HL-60/S4 treated with phorbol 12-myristate 13-acetate at 8.2 ng/mL for 4 days and 3 days (cell line): ENCODE measurements around the gene POLR3A.
"Not testable (repeated sequence)": the region's sequence is repeated elsewhere in the genome, so short reads cannot be mapped to it uniquely, and the experiment has no call there.

ENCODE experiments used
- in situ Hi-C: fragments of 300-500 bp; cut with MboI; formaldehyde crosslinking; loops from 2 replicates; pipeline ENCODE4 v1.15.0; 2022; ENCODE audit warnings: low sequenced_read_pairs

The POLR3A gene

DNA sequence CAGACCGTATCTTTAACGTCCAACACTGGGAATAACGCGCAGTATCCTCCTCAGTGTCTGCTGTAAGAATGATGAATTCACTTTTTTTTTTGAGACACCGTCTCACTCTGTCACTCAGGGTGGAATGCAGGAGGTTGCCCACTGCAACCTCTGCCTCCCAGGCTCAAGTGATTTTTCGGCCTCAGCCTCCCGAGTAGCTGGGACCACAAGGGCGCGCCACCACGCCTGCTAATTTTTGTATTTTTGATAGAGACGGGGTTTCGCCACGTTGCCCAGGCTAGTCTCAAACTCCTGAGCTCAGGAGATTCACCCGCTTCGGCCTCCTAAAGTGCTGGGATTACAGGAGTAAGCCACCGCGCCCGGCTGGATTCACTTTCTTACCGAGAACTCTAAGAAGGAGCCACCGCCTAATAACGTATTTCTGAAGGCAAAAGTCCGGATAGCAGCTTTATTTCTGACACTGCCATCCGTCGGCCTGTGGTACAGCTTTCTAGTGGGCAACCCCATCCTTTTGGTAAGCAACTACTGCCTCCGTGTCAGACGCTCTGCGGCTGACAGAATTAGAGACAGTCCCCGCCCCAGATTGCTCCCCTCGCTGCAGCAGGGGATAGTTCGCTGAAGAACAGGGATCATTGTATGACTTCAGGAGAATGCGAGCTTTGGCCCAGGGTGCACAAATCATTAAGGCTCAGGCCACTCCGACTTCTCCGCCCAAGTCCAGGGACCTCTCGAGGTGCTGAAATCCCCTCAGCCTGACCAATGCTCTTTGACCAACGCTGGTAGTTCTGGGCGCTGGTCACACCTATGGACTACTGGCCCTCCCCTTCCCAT is 662 bp downstream of the POLR3A start:
- in situ Hi-C loops, result loop anchor here (25.0 kb wide), 1 partner anchor 1184 kb away; no protein-coding TSS in a partner anchor

DNA sequence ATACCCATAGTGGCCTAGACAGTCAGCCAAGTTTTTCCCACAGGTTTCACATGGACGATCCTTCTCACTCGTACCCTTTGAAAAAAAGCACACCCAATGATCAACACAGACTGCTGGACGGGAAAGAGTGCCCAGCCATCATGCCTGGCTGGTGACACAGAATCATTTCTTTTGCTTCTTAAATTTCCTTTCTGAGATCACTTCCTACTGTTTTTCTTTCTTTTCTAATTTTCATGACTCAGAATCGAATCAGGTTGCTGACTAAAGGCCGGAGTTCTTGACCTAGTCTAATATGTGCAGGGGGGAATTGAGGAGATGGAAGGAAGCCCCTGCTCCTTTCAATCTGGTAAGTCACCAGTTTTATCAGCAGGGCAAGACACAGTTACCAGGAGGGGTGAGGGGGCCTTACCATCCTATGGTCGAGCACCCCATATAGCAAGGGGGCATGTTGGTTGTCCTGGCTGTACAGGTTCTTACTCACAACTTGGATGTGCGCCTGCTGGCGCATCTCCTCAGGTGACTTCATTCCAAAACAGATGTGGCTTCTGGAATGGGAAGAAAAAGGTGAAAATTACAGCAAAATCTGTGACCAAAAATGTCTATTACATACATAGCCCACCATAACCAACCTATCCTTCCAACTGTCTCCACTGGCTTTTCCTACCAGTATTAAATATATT is 3.5 kb downstream of the POLR3A start:
- in situ Hi-C loops, result loop anchor here (25.0 kb wide), 1 partner anchor 1186 kb away; no protein-coding TSS in a partner anchor

DNA sequence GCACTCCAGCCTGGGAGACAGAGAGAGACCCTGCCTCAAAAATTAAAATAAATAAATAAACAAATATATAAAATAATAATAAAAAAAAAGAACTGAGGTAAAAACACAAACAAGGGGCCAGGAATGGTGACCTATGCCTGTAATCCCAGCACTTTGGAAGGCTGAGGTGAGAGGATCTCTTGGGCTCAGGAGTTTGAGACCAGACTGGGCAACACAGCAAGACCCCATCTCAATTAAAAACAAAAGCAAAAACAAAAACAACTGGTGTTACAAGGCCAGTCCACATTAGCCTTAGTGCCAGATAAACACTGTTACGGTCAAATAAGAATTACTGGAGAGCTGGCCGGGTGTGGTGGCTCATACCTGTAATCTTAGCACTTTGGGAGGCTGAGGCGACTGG is 5.6 kb downstream of the POLR3A start:
- in situ Hi-C loops, result no loop called here

DNA sequence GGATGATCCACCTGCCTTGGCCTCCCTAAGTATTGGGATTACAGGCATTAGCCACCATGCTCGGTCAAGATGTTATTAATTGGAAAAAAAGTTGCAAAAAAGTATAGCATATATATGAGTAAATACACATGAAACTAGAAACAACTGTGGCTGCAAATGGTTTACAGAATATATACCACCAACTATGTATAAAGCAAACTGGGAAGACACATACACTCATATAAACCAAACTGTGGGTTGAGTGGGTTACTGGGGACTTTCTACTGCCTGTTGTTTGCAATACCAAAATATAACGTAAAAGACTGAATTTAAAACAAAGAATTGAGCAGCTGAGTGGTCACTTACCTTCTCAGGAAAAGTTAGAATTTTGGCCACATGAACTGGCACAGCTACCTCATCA is 8.1 kb downstream of the POLR3A start:
- in situ Hi-C loops, result no loop called here

DNA sequence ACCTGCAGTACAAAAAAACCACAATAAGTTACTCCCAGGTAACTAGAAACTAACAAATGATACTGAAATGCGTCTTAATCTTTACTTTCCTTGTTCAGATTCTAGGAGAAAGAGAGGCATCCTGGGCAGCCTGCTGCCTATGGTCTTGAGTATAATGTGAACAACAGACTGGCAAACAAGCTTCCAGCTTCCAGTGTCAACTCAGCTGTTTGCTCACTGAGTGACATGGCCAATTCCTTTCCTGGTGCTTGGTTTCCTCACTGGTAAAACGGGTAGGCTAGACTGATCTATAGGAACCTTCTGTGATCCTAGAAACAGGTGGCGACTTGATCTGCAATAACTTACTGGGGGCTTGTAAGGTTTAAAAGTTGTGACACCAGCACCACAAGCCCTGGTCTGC is 10.1 kb downstream of the POLR3A start:
- in situ Hi-C loops, result no loop called here

DNA sequence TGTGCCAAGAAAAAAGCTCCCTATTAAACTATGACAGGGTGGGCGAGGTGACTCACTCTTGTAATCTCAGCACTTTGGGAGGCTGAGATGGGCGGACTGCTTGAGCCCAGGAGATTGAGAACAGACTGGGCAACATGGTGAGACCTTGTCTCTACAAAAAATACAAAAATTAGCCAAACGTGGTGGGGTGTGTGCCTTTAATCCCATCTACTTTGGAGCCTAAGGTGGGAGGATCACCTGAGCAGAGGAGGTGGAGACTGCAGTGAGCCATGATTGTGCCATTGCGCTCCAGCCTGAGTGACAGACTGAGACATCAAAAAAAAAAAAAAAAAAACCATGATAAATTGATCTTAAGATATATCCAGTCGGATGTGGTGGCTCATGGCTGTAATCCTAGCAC is 11.5 kb downstream of the POLR3A start:
- in situ Hi-C loops, result no loop called here

DNA sequence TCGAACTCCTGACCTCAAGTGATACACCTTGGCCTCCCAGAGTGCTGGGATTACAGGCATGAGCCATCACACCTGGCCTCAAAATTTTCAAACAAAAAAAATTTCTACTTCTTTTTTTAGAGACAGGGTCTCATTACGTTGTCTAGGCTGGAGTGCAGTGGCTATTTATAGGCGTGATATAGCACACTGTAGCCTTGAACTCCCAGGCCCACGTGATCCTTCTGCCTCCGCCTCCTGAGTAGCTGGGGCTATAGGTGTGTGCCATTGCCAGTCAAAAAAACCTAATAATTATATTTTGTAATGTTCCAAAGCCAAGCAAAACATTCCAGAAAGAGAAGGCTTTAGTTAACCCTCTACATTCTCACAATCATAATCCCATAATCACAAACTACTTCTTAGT is 13.8 kb downstream of the POLR3A start:
- in situ Hi-C loops, result no loop called here

DNA sequence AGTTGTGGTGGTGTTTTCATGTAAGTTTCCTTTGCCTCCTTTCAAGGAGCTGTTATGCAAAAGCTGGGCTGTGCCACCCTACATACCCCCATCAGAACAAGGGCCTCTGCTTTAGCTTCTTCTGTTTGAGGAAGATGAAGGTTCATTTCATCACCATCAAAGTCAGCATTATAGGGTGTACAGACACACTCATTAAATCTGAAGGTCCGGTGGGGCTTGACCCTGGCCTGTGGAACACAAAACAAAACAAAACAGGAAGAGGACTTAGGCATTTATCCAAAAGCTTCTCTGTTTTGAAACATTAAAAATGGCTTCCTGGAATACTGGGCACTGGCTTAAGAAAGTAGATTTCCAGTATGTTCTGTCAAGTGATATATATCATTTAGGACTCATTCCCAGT is 15.8 kb downstream of the POLR3A start:
- in situ Hi-C loops, result no loop called here

DNA sequence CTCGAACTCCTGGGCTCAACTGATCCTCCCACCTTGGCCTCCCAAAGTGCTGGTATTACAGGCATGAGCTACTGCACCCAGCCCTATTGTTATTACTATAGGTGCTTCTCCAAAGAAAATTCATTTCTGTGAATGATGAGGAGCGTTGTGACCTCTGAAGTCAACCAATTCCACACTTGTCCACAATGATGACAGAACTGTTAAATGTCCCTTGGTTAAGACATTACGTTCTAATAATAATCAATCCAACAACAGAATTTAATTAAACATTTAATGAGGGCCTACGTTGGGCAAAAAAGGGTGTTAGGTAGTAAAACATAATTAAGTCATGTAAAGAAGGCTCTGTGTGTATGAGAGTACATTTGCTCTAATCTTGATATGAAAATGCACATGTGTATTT is 18.2 kb downstream of the POLR3A start:
- in situ Hi-C loops, result no loop called here

DNA sequence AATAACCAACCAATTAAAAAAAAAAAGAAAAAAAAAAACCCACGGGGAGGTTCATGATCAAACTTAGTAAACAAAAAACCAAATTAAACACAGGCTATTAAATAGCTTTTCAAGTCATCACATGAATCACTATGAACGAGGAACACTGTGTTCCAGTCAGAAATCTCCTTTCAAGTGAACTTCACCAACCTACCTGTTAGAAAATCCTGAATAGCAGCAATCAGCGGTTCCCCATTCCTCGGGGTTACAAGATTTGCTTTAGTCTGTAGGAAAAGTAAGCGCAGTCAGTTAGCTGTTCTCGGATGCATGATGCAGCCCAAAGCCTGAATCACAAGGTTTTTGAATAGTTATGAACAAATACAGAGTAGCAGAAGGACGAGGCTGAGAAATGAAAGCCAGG is 19.0 kb downstream of the POLR3A start:
- in situ Hi-C loops, result no loop called here

DNA sequence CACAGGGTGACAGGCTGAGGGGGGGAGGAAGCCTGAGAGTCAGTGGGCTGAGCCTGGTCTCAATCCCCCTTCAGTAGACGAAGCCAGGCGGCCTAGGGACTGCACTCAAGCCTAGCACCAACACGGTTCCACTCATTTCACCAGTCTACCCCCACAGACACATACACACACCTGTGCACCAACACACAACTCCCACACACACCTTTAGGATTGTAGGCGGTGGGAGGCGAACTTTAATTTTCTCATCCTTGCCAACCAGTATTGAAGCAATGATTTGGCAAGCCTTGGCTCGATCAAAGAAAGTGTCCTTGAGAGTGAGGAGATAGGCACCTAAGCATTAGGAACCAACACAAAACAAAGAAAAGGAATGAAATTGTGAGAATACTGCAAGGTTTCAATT is 19.7 kb downstream of the POLR3A start:
- in situ Hi-C loops, result no loop called here

DNA sequence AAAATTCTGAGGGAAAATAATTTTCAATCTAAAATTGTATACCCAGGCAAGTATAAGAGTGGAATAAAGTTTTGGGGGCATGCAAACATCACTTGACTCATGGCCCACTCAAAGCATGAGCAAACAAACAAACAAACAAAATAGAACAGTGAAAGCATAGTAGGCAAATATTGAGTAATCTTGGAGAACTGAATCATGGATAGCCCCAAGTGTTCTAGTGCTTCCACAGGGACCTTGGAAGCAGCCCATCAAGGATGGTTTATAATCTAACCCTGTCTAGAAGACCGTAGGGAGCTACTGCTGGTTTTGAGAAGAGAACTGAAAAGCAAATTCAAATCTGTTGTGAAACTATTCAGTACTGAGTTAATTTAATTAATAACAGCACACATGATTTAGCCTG is 22.1 kb downstream of the POLR3A start:
- in situ Hi-C loops, result no loop called here

DNA sequence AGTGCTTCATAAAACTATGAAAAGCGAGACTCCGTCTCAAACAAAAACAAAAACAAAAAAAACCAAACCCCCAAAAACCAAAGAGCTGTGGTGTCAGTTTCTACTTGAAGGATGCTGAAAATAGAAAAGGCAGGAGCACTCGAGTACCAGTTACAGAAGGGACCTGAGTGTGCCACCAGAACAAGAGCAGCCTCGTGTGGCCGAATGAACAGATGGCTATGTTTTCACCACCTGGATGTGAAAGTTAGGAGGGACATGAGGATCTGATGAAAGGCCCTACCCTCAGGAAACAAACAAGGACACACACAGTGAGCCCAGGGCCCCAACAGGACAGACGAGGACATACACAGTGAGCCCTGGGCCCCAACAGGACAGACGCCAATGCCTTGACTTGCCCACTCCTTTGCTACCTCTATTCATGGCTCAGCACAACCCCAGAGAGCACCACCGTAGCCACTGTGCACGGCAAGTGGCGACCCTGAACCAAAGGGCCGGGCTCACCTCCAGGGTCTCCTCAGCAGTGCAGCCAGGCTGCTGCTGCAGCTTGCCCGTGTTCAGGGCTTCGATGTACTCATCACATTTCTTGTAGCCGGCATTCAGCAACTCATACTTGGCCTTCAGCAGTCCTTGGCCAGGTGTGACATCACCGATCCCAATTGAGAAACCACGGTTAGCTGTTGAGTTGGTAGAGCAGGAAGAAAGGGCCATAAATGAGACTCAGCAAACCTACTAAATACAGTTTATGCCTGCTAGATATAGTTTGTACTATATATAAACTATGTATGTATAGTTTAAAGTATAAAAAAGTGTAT is 24.9 kb downstream of the POLR3A start:
- in situ Hi-C loops, result no loop called here

DNA sequence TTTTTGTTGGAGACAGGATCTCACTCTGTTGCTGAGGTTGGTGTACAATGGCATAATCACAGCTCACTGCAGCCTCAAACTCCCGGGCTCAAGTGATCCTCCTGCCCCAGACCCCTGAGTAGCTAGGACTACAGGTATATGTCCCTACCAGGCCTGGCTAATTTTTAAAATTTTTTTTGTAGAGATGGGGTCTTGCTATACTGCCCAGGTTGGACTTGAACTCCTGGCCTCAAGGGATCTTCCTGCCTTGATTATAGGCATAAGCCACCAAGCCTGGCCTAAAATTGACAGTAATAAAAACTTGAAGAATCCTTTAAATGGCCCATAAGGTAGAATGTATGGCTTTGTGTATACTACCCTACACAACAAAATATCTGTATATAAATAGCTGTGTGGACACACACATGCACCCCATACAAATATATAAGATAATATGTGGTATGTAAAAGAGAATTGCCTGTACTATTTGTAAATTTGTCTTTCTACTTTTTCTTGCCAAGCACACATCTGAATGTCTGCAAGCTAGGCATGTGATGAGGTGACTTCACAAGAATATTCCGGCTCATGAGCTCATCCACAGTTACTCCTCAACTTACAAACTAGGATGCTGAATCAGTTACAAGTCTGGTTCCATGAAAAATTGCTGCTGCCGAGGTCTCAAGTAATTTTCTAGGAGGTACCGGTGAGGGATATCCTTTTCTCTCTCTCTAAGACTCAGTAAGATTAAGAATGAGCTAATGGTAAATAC is 26.6 kb downstream of the POLR3A start:
- in situ Hi-C loops, result no loop called here

DNA sequence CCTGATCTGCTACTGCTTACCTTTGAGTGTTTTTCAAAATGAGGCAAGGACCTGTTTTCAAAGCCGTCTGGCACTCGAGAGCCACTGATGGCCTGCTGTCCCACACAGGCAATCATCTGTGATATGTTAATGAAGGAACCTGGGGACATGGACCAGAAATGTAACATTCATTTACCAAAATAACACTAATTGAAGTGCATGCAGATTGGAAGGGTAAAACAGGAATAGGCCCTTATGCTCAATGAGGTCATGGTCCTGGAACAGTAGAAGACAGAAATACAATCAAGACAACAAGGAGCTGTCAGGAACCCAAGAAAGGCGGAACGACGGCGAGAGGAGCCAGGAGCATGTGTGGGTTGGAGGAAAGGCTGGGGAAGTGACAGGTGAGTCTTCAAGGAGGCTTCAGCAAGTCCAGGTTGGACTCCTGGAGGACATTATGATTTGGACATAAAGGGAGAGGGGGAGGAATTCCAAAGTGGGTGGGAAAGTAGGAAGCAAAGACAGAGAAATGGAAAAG is 28.3 kb downstream of the POLR3A start:
- in situ Hi-C loops, result no loop called here

DNA sequence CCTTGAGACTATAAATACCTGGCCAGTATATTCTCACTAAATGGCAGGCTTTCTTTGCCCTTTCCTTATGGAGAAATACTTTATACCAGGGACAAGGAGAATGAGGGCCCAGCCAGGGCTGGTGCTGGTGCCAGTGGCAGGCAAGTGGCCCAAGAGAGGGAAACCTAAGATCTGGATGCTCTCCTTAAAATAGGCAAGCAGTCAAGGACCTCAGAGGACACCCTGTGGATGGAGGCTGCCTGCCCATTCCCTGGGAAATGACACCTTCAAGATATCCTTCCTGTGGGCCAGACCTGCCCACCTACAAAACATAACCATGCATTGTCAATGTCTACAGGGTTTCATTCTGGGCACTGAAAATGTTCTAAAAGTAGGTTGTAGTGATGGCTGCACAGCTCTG is 29.1 kb downstream of the POLR3A start:
- in situ Hi-C loops, result no loop called here

DNA sequence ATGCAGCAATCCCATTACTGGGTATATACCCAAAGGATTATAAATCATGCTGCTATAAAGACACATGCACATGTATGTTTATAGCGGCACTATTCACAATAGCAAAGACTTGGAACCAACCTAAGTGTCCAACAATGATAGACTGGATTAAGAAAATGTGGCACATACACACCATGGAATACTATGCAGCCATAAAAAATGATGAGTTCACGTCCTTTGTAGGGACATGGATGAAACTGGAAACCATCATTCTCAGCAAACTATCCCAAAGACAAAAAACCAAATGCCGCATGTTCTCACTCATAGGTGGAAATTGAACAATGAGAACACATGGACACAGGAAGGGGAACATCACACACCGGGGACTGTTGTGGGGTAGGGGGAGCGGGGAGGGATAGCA is 30.5 kb downstream of the POLR3A start:
- in situ Hi-C loops, result not testable (repeated sequence)

DNA sequence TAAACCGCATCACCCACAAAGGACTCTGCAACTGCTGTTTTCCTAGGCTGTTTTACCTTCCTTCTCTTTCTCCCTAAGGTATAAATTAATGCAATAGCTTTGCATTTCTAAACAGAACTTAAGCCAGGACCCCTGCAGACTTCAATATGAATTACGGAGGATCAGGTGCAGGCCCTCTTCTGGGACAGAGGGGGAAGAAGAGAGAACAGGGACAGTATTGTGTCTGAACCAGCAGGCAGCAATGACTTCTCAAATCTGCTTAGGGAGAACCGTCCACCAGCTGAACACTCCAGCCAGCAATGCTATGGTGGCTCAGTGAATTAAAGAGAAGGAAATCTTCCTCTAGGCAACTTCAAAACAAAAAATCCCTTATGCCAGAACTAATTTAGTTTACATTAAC is 35.7 kb downstream of the POLR3A start:
- in situ Hi-C loops, result no loop called here

DNA sequence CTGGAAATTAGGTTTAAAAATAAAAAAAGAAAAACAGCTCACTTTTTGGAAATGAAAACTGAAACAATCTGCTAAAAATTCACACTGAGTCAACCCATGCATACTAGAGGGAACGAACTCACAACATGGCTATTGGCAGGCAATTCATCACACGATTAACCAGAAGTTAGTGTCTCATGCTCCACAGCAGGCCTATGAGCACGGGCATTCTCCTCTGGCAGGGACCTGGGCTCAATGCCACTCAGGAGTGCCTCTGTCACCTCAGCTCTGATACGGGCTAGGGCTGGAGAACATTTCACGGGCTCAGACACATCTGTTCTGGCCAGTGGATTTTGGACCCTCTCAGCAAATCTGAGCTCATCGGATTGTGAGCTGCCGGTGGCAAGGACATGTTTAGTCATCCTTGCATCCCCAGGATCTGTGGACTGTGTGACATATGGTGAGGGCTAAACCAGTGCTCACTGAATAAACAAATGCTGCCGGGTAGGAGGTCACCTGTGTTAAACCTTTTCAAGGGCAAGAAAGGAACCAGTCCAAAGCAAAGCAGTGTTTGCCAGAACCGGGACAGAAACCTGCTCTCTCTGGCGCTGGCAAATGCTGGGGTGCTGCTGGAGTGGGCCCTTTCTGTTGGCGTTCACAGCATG is 40.1 kb downstream of the POLR3A start:
- in situ Hi-C loops, result no loop called here

DNA sequence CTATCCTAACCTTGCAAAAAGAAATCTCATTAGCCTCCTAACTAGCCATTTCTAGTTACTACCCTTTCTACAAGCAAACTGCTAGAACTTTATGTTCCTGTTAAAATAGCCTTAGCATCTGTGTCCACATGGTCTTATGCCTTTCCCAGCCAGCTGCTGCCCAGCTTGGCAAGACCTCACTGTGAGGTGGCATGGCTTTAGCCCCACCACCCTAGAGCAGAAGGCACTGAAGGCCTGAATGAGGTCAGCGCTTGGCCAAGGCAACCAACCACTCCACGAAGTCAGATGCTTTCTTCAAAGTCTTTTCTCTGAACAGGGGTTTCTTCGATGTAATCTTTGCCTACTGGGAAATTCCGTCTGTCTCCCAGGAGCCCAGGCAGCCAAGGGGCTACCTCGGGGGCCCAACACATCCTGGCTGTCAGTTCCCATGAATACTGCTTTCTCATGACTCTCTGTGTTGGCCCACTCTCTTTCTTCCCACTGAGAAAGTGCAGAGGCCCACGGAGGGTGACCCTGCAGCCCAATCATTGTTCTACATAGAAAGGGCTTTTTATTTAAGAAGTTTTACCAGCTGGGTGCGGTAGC is 41.6 kb downstream of the POLR3A start:
- in situ Hi-C loops, result no loop called here
